AG04450 (cell line): Measurements from ENCODE around the gene KIF5C. TPM values are rescaled to one million over a fixed set of nuclear protein-coding genes. Genes with fewer than 3 reads are reported as not detected.

Experiments used
- CTCF ChIA-PET: fragments of 300-600, 350-600 bp; formaldehyde crosslinking; extraction: SDS; loops from one replicate; lab custom pipeline; 2022; ENCODE audit warnings: antibody characterized with exemption, inconsistent platforms; lab: Charles Lee
- POLR2A ChIA-PET: fragments of 350-600 bp; formaldehyde crosslinking; extraction: SDS; loops from one replicate; lab custom pipeline; 2021; ENCODE audit warnings: antibody characterized with exemption, inconsistent platforms; lab: Yijun Ruan, JAX
- DNase-seq: peaks from one replicate; pipeline ENCODE4 v3.0.0-alpha.2; 2011; ENCODE audit warnings: low read depth, low spot score
- H3K27ac ChIP-seq: one replicate; pipeline ENCODE4 v1.5.1; 2012; ENCODE audit warnings: low read depth, low read length, control low read depth
- H3K27me3 ChIP-seq: one replicate; pipeline ENCODE4 v1.6.0; 2012; ENCODE audit warnings: low read length; ENCODE audit not compliant: control insufficient read depth, insufficient read depth
- H3K4me3 ChIP-seq: 2 replicates; pipeline ENCODE4 v1.5.1; 2011; ENCODE audit warnings: mild to moderate bottlenecking, low read depth, low read length, control low read depth
- H3K9me3 ChIP-seq: 2 replicates; pipeline ENCODE4 v1.5.1; 2012; ENCODE audit warnings: low read length; ENCODE audit not compliant: control insufficient read depth, insufficient read depth
- CTCF ChIP-seq: IDR thresholded peaks from 2 replicates; pipeline ENCODE4 v1.5.1; 2011; ENCODE audit warnings: low read depth, low read length, control low read depth, inconsistent platforms
- polyA plus RNA-seq: library from polyadenylated mRNA; depleted of rRNA; stranded (reverse); fragments of >200 nt; gene quantifications from 2 replicates; pipeline ENCODE4 v1.2.3, GENCODE V29; 2011

The KIF5C gene
- polyA plus RNA-seq, 1 experiment, result 0.12 TPM

- H3K27ac ChIP-seq, result no peak overlapping the region
- DNase-seq, result no peak
- CTCF ChIA-PET, result interaction anchor here (1.1 kb wide), 1 partner anchor 32 kb away, joined by 3 read pairs; no protein-coding TSS in a partner anchor
These were observed 175.2 kb downstream of the KIF5C start for GRCh38 chr2:149050188-149050587.

GRCh38 chr2:149055751-149056150 lies 180.7 kb downstream of the KIF5C start:
- H3K9me3 ChIP-seq, result no peaks in the 10 kb centered on the region
- CTCF ChIA-PET, result no interaction called here
- POLR2A ChIA-PET, result no interaction called here
- TF ChIP-seq CTCF, result no peak
- no peak for DNase-seq
- no peak overlapping the region for H3K4me3 ChIP-seq
- no peak overlapping the region for H3K27ac ChIP-seq
- no peaks in the 10 kb centered on the region for H3K27me3 ChIP-seq

More at GRCh38 chr2:149050188-149050587, 175.2 kb downstream of the KIF5C start:
- POLR2A ChIA-PET, result no interaction called here
- Histone ChIP-seq H3K27me3 (no peaks in the 10 kb centered on the region), H3K4me3 (no peak overlapping the region), H3K9me3 (no peaks in the 10 kb centered on the region)
- TF ChIP-seq CTCF, result no peak

- H3K4me3 ChIP-seq, result no peak overlapping the region
- H3K27ac ChIP-seq, result no peak overlapping the region
- DNase-seq, result no peak
- ChIA-PET CTCF (interaction anchor here (0.6 kb wide), 1 partner anchor 40 kb away, joined by 3 read pairs; no protein-coding TSS in a partner anchor), POLR2A (no interaction called here)
- H3K27me3 ChIP-seq, result no peaks in the 10 kb centered on the region
- no peaks in the 10 kb centered on the region for H3K9me3 ChIP-seq
- no peak for TF ChIP-seq CTCF
These were observed 181.7 kb downstream of the KIF5C start for GRCh38 chr2:149056541-149057255.

- CTCF ChIA-PET, result interaction anchor here (0.6 kb wide), 1 partner anchor 40 kb away, joined by 3 read pairs; no protein-coding TSS in a partner anchor
- TF ChIP-seq CTCF, result no peak
- DNase-seq, result no peak
- no peaks in the 10 kb centered on the region for H3K9me3 ChIP-seq
- no peaks in the 10 kb centered on the region for H3K27me3 ChIP-seq
- POLR2A ChIA-PET, result no interaction called here
- H3K27ac ChIP-seq, result no peak overlapping the region
- no peak overlapping the region for H3K4me3 ChIP-seq
These were observed 182.4 kb downstream of the KIF5C start for GRCh38 chr2:149057401-149057800.

GRCh38 chr2:149058936-149059335 lies 183.9 kb downstream of the KIF5C start:
- CTCF ChIA-PET, result no interaction called here

More at GRCh38 chr2:149058936-149059335, 183.9 kb downstream of the KIF5C start:
- Histone ChIP-seq H3K9me3 (no peaks in the 10 kb centered on the region), H3K27me3 (no peaks in the 10 kb centered on the region), H3K4me3 (no peak overlapping the region), H3K27ac (no peak overlapping the region)
- no peak for TF ChIP-seq CTCF
- POLR2A ChIA-PET, result no interaction called here
- no peak for DNase-seq
